ENCODE measurements around the gene ENPP1.

The ENPP1 gene

DNA sequence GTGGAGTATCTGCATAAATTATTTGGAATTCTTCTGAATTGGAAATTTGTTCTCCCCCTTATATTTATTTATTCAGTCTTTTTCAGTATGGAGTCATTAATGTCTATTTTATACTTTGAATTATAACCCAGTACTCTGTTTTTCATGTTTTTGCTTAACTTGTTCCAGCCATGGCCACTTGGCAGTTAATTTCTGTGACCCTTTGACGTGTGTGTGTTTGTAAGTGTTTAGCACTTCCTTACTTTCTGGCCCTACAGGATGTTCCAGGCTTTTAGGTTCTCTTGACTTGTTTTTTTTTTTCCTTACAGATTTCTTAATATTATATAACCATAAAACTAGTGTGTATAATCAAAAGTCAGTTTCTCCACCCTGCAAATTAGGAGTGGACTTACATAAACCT lies 24.1 kb downstream of the ENPP1 start:
- Histone ChIP-seq H3K4me3 (ENCODE audit: low read depth, low read length) (no peak overlapping the region), H3K36me3 (ENCODE audit: control insufficient read depth in 2 of 2, insufficient read depth in 1 of 2, low read length in 2 of 2) (no peaks in the 10 kb centered on the region), H3K9me3 (ENCODE audit: control insufficient read depth, insufficient read depth, low read depth, low read length) (no peaks in the 10 kb centered on the region), H3K4me1 (ENCODE audit: control insufficient read depth, insufficient read depth, low read length) (peaks cover 8% of the 10 kb centered on the region), H3K27ac (ENCODE audit: extremely low read depth, low read depth, low read length) (no peak overlapping the region)
- POLR2A ChIA-PET, result no interaction called here
- CTCF ChIA-PET, result no interaction called here
- TF ChIP-seq ZNF155 (tag by site-specific recombination; IDR thresholded peaks at IDR 0.05), result no peak
- TF ChIP-seq ZNF48 (tag by site-specific recombination; IDR thresholded peaks at IDR 0.05), result no peak
- TF ChIP-seq, protein P1, sequence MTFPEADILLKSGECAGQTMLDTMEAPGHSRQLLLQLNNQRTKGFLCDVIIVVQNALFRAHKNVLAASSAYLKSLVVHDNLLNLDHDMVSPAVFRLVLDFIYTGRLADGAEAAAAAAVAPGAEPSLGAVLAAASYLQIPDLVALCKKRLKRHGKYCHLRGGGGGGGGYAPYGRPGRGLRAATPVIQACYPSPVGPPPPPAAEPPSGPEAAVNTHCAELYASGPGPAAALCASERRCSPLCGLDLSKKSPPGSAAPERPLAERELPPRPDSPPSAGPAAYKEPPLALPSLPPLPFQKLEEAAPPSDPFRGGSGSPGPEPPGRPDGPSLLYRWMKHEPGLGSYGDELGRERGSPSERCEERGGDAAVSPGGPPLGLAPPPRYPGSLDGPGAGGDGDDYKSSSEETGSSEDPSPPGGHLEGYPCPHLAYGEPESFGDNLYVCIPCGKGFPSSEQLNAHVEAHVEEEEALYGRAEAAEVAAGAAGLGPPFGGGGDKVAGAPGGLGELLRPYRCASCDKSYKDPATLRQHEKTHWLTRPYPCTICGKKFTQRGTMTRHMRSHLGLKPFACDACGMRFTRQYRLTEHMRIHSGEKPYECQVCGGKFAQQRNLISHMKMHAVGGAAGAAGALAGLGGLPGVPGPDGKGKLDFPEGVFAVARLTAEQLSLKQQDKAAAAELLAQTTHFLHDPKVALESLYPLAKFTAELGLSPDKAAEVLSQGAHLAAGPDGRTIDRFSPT (tag by site-specific recombination; IDR thresholded peaks at IDR 0.05), result no peak
- TF ChIP-seq SP2 (tag by site-specific recombination; IDR thresholded peaks at IDR 0.05), result no peak
- TF ChIP-seq, protein P2, sequence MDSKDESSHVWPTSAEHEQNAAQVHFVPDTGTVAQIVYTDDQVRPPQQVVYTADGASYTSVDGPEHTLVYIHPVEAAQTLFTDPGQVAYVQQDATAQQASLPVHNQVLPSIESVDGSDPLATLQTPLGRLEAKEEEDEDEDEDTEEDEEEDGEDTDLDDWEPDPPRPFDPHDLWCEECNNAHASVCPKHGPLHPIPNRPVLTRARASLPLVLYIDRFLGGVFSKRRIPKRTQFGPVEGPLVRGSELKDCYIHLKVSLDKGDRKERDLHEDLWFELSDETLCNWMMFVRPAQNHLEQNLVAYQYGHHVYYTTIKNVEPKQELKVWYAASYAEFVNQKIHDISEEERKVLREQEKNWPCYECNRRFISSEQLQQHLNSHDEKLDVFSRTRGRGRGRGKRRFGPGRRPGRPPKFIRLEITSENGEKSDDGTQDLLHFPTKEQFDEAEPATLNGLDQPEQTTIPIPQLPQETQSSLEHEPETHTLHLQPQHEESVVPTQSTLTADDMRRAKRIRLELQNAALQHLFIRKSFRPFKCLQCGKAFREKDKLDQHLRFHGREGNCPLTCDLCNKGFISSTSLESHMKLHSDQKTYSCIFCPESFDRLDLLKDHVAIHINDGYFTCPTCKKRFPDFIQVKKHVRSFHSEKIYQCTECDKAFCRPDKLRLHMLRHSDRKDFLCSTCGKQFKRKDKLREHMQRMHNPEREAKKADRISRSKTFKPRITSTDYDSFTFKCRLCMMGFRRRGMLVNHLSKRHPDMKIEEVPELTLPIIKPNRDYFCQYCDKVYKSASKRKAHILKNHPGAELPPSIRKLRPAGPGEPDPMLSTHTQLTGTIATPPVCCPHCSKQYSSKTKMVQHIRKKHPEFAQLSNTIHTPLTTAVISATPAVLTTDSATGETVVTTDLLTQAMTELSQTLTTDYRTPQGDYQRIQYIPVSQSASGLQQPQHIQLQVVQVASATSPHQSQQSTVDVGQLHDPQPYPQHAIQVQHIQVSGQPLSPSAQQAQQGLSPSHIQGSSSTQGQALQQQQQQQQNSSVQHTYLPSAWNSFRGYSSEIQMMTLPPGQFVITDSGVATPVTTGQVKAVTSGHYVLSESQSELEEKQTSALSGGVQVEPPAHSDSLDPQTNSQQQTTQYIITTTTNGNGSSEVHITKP (tag by site-specific recombination; IDR thresholded peaks at IDR 0.05), result no peak
- no peak for TF ChIP-seq ZEB2 (tag by site-specific recombination; IDR thresholded peaks at IDR 0.05)
- TF ChIP-seq ZSCAN30 (tag by site-specific recombination; IDR thresholded peaks at IDR 0.05), result no peak
- TF ChIP-seq ZBTB21 (tag by site-specific recombination; IDR thresholded peaks at IDR 0.05), result no peak
- TF ChIP-seq, protein P3, sequence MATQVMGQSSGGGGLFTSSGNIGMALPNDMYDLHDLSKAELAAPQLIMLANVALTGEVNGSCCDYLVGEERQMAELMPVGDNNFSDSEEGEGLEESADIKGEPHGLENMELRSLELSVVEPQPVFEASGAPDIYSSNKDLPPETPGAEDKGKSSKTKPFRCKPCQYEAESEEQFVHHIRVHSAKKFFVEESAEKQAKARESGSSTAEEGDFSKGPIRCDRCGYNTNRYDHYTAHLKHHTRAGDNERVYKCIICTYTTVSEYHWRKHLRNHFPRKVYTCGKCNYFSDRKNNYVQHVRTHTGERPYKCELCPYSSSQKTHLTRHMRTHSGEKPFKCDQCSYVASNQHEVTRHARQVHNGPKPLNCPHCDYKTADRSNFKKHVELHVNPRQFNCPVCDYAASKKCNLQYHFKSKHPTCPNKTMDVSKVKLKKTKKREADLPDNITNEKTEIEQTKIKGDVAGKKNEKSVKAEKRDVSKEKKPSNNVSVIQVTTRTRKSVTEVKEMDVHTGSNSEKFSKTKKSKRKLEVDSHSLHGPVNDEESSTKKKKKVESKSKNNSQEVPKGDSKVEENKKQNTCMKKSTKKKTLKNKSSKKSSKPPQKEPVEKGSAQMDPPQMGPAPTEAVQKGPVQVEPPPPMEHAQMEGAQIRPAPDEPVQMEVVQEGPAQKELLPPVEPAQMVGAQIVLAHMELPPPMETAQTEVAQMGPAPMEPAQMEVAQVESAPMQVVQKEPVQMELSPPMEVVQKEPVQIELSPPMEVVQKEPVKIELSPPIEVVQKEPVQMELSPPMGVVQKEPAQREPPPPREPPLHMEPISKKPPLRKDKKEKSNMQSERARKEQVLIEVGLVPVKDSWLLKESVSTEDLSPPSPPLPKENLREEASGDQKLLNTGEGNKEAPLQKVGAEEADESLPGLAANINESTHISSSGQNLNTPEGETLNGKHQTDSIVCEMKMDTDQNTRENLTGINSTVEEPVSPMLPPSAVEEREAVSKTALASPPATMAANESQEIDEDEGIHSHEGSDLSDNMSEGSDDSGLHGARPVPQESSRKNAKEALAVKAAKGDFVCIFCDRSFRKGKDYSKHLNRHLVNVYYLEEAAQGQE (tag by site-specific recombination; IDR thresholded peaks at IDR 0.05), result no peak
- TF ChIP-seq ZNF701 (tag by site-specific recombination; IDR thresholded peaks at IDR 0.05), result no peak
- no peak for TF ChIP-seq ZNF19 (tag by site-specific recombination; IDR thresholded peaks at IDR 0.05; ENCODE audit: low read depth)
- no peak for TF ChIP-seq ZNF596 (tag by site-specific recombination; IDR thresholded peaks at IDR 0.05)
- TF ChIP-seq ZBTB1 (tag by site-specific recombination; IDR thresholded peaks at IDR 0.05), result no peak
- TF ChIP-seq ZNF654 (tag by site-specific recombination; IDR thresholded peaks at IDR 0.05; ENCODE audit: low read depth), result no peak
- no peak for TF ChIP-seq EGR2 (tag by site-specific recombination; IDR thresholded peaks at IDR 0.05; ENCODE audit: low read depth)
- TF ChIP-seq, protein P4, sequence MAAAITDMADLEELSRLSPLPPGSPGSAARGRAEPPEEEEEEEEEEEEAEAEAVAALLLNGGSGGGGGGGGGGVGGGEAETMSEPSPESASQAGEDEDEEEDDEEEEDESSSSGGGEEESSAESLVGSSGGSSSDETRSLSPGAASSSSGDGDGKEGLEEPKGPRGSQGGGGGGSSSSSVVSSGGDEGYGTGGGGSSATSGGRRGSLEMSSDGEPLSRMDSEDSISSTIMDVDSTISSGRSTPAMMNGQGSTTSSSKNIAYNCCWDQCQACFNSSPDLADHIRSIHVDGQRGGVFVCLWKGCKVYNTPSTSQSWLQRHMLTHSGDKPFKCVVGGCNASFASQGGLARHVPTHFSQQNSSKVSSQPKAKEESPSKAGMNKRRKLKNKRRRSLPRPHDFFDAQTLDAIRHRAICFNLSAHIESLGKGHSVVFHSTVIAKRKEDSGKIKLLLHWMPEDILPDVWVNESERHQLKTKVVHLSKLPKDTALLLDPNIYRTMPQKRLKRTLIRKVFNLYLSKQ (tag by site-specific recombination; IDR thresholded peaks at IDR 0.05; ENCODE audit: borderline replicate concordance), result no peak
- TF ChIP-seq, protein P5, sequence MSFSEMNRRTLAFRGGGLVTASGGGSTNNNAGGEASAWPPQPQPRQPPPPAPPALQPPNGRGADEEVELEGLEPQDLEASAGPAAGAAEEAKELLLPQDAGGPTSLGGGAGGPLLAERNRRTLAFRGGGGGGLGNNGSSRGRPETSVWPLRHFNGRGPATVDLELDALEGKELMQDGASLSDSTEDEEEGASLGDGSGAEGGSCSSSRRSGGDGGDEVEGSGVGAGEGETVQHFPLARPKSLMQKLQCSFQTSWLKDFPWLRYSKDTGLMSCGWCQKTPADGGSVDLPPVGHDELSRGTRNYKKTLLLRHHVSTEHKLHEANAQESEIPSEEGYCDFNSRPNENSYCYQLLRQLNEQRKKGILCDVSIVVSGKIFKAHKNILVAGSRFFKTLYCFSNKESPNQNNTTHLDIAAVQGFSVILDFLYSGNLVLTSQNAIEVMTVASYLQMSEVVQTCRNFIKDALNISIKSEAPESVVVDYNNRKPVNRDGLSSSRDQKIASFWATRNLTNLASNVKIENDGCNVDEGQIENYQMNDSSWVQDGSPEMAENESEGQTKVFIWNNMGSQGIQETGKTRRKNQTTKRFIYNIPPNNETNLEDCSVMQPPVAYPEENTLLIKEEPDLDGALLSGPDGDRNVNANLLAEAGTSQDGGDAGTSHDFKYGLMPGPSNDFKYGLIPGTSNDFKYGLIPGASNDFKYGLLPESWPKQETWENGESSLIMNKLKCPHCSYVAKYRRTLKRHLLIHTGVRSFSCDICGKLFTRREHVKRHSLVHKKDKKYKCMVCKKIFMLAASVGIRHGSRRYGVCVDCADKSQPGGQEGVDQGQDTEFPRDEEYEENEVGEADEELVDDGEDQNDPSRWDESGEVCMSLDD (tag by site-specific recombination; IDR thresholded peaks at IDR 0.05), result no peak
- TF ChIP-seq, protein P6, sequence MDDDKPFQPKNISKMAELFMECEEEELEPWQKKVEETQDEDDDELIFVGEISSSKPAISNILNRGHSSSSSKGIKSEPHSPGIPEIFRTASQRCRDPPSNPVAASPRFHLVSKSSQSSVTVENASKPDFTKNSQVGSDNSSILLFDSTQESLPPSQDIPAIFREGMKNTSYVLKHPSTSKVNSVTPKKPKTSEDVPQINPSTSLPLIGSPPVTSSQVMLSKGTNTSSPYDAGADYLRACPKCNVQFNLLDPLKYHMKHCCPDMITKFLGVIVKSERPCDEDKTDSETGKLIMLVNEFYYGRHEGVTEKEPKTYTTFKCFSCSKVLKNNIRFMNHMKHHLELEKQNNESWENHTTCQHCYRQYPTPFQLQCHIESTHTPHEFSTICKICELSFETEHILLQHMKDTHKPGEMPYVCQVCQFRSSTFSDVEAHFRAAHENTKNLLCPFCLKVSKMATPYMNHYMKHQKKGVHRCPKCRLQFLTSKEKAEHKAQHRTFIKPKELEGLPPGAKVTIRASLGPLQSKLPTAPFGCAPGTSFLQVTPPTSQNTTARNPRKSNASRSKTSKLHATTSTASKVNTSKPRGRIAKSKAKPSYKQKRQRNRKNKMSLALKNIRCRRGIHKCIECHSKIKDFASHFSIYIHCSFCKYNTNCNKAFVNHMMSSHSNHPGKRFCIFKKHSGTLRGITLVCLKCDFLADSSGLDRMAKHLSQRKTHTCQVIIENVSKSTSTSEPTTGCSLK (tag by site-specific recombination; IDR thresholded peaks at IDR 0.05), result no peak

Measured in HEK293 (cell line).